ENCODE results near the gene POM121. TPM values are rescaled to one million over a fixed set of nuclear protein-coding genes. Genes with fewer than 3 reads are reported as not detected.
"Not testable (repeated sequence)": the region's sequence is repeated elsewhere in the genome, so short reads cannot be mapped to it uniquely, and the experiment has no call there.

POM121 gene
- total RNA-seq, 1 experiment from 2014 or later, result 79.0 TPM

DNA sequence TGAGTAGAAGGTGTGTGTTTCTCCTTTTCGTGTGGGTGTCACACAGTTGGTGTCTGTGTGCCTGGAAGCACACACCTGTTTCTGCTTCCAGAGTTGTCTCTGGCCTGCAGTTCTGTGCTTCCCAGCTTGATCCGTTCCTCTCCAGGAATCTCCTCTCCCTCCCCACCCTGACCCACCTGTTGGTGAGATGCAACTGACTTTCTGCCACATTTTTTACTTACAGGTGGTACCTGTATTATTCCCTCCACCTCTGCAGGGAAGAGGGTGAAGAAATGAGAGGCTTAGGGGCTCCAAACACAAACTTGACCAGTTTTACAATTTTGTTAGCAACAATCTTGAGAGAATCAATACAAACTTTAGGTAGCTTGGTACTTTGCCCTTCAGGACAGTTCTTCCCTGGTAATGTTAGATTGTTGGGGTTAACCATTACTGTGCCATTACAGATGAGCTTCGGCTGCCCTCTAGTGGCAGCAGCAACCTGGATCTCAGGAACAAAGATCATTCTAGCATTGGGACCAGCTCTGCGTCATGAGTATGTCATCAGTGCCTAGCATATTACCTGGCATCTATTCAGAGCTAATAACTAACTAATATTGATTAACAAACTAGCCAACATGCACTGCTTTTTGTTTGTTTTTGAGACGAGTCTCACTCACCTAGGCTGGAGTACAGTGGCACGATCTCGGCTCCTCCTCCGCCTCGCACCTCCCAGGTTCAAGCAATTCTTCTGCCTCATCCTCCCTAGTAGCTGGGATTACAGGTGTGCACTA is 10.0 kb upstream of the POM121 start:
- not testable (repeated sequence) for H3K4me3 Mint-ChIP-seq; H3K4me2 ChIP-seq (ENCODE audit: insufficient read depth, insufficient read length, low read length); H3K4me1 ChIP-seq (ENCODE audit: insufficient read depth, low read length)

More for the DNA sequence above, 10.0 kb upstream of the POM121 start:
- H3K27me3 ChIP-seq (ENCODE audit: insufficient read depth, low read length); H4K91ac ChIP-seq (ENCODE audit: insufficient read length, low read depth, low read length); H3K56ac ChIP-seq (ENCODE audit: insufficient read length, low read depth, low read length); H3K79me1 ChIP-seq (ENCODE audit: insufficient read depth, low read depth, low read length, poor library complexity, severe bottlenecking); H3T11ph ChIP-seq (ENCODE audit: low read length); H3K18ac ChIP-seq (ENCODE audit: insufficient read length, low read depth, low read length); H3K27ac ChIP-seq (ENCODE audit: insufficient read length, low read depth, low read length); H3K23ac ChIP-seq (ENCODE audit: insufficient read length, low read depth, low read length); H2BK5ac ChIP-seq (ENCODE audit: insufficient read length, low read length); H3K9me3 Mint-ChIP-seq; H2BK12ac ChIP-seq (ENCODE audit: insufficient read length, low read depth, low read length); H2BK20ac ChIP-seq (ENCODE audit: low read depth, low read length, poor library complexity, severe bottlenecking); H3K79me2 ChIP-seq (ENCODE audit: insufficient read depth, low read length); H2AK5ac ChIP-seq (ENCODE audit: insufficient read length, low read length); H3K4me1 Mint-ChIP-seq; H4K8ac ChIP-seq (replicated peaks; ENCODE audit: insufficient read length, low read depth, low read length); H3K23me2 ChIP-seq (ENCODE audit: insufficient read length, low read depth, low read length, poor library complexity, severe bottlenecking); H4K20me1 ChIP-seq (ENCODE audit: control insufficient read depth, insufficient read depth, insufficient read length); H3K14ac ChIP-seq (ENCODE audit: insufficient read depth, low read length); H2BK15ac ChIP-seq (ENCODE audit: low read depth, low read length); H3K4ac ChIP-seq (ENCODE audit: low read depth, low read length); H3K9ac ChIP-seq (ENCODE audit: extremely low read depth, insufficient read length, low read length); H4K5ac ChIP-seq (ENCODE audit: insufficient read length, low read depth, low read length); H2BK120ac ChIP-seq (ENCODE audit: low read depth, low read length, poor library complexity, severe bottlenecking); H3K27me3 Mint-ChIP-seq (ENCODE audit: low read depth); H2AFZ ChIP-seq (ENCODE audit: low read length); H3K9me3 ChIP-seq (ENCODE audit: control insufficient read depth, low read depth, low read length): not testable (repeated sequence)
- Mint-ChIP-seq H3K36me3 (ENCODE audit: insufficient read depth in 1 of 3, low read depth in 3 of 3) (peaks cover 14 to 44% (median 29%) of the 10 kb centered on the region in 3 experiments; a peak in 6 of 7 replicates), H3K27ac (peak overlapping the region in 2 of 3 experiments; percentile 53 to 88; a peak in 4 of 7 replicates)
- WGBS (ENCODE audit: extremely low coverage, insufficient read length, low lambda C conversion rate), result no CpG with 5 or more reads among the region's 9 CpGs
- TF ChIP-seq, protein P1, sequence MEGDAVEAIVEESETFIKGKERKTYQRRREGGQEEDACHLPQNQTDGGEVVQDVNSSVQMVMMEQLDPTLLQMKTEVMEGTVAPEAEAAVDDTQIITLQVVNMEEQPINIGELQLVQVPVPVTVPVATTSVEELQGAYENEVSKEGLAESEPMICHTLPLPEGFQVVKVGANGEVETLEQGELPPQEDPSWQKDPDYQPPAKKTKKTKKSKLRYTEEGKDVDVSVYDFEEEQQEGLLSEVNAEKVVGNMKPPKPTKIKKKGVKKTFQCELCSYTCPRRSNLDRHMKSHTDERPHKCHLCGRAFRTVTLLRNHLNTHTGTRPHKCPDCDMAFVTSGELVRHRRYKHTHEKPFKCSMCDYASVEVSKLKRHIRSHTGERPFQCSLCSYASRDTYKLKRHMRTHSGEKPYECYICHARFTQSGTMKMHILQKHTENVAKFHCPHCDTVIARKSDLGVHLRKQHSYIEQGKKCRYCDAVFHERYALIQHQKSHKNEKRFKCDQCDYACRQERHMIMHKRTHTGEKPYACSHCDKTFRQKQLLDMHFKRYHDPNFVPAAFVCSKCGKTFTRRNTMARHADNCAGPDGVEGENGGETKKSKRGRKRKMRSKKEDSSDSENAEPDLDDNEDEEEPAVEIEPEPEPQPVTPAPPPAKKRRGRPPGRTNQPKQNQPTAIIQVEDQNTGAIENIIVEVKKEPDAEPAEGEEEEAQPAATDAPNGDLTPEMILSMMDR (conservative IDR thresholded peaks at IDR 0.05), result peak; percentile 80
- peak; percentile 40 for DNase-seq
